ENCODE data around the gene CLHC1.
"Not testable (repeated sequence)": the region's sequence is repeated elsewhere in the genome, so short reads cannot be mapped to it uniquely, and the experiment has no call there.

The CLHC1 gene

DNA sequence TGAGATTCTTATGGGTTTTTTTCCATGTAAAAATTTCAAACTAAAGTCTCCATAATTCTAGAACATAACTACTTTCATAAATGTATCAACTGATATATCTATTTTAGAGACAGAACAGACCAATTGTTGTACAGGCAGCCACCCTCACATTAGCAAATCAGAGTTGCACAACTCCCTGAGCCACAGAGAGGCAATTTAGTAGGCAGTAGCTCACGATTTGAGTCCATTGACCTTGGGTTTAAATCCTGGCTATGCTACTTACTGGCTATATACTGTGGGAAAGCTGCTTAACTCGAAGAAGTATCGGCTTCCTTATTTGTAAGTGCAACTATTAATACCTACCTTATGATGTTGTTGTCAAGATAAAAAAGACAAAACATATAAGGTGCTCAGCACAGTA lies 20.7 kb upstream of the CLHC1 start:
- no peak overlapping the region for H3K27ac ChIP-seq (ENCODE audit: low read length)
- no peaks in the 10 kb centered on the region for H3K9me3 ChIP-seq (ENCODE audit: control insufficient read depth, low read depth, low read length)
- no peaks in the 10 kb centered on the region for H3K4me1 ChIP-seq (ENCODE audit: control insufficient read depth, low read depth, low read length)
- H3K9ac ChIP-seq (ENCODE audit: low read length) = no peak overlapping the region
- H3K4me3 ChIP-seq (ENCODE audit: low read length) = no peak overlapping the region
- H3K27me3 ChIP-seq (ENCODE audit: control insufficient read depth, insufficient read depth, low read length) = no peaks in the 10 kb centered on the region
- peaks cover 24% of the 10 kb centered on the region for H3K36me3 ChIP-seq (ENCODE audit: control insufficient read depth, low read depth, low read length)

DNA sequence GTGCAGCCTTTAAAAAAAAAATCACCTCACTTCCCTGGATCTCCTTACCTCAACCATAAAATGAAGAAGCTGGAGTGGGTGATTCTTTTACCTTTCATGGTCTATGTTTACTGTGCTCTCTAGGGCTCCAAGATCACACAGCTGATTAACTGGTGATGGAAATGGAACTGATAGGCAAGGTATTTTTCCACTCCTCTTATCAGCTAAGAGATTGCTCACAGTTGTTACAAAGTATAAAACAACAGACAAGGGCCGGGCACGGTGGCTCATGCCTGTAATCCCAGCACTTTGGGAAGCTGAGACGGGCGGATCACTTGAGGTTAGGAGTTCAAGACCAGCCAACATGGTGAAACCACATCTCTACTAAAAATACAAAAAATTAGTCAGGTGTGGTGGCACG lies 14.9 kb upstream of the CLHC1 start:
- no peaks in the 10 kb centered on the region for H3K4me1 ChIP-seq (ENCODE audit: control insufficient read depth, low read depth, low read length)
- no peak overlapping the region for H3K27ac ChIP-seq (ENCODE audit: low read length)
- H3K9me3 ChIP-seq (ENCODE audit: control insufficient read depth, low read depth, low read length) = no peaks in the 10 kb centered on the region
- H3K9ac ChIP-seq (ENCODE audit: low read length) = no peak overlapping the region
- H3K4me3 ChIP-seq (ENCODE audit: low read length) = no peak overlapping the region
- no peaks in the 10 kb centered on the region for H3K27me3 ChIP-seq (ENCODE audit: control insufficient read depth, insufficient read depth, low read length)
- H3K36me3 ChIP-seq (ENCODE audit: control insufficient read depth, low read depth, low read length) = peaks cover 16% of the 10 kb centered on the region

DNA sequence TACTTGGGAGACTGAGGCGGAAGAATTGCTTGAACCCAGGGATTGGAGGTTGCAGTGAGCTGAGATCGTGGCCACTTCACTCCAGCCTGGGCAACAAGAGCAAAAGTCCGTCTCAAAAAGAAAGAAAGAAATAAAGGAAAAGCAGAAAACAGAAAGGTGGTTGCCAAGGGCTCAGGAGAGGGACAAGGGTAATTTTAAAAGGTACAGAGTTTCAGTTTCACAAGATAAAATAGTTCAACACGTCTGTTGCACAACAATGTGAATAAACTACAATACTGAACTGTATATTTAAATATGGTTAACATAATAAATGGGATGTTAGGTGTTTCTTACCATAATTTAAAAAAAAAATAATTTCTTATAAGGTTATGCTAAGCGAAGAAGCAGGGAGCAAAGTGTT lies 13.3 kb upstream of the CLHC1 start:
- Histone ChIP-seq H3K27me3 (ENCODE audit: control insufficient read depth, insufficient read depth, low read length) (no peaks in the 10 kb centered on the region), H3K4me3 (ENCODE audit: low read length) (no peak overlapping the region), H3K36me3 (ENCODE audit: control insufficient read depth, low read depth, low read length) (peaks cover 15% of the 10 kb centered on the region), H3K4me1 (ENCODE audit: control insufficient read depth, low read depth, low read length) (no peaks in the 10 kb centered on the region), H3K27ac (ENCODE audit: low read length) (no peak overlapping the region), H3K9me3 (ENCODE audit: control insufficient read depth, low read depth, low read length) (no peaks in the 10 kb centered on the region), H3K9ac (ENCODE audit: low read length) (no peak overlapping the region)

DNA sequence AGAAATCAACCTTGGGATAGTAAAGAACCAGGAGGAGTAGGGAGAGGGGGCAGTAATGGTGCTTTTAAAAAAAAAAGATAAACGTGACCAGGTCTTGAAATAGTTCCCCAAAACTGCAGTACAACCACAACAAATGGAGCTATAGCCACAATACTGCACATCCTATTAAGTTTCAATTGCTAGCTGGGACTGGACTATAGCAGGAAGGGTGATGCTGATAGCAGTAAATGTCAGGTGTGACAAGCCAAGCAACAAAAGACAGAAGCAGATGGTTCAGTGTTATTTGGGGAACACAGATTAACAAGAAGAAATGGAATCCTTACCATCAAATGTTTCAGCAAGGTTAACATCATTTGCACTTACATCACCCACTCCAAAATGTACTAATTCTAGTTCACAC lies 10.5 kb upstream of the CLHC1 start:
- Histone ChIP-seq H3K27ac (ENCODE audit: low read length) (no peak overlapping the region), H3K36me3 (ENCODE audit: control insufficient read depth, low read depth, low read length) (peaks cover 10% of the 10 kb centered on the region), H3K9me3 (ENCODE audit: control insufficient read depth, low read depth, low read length) (no peaks in the 10 kb centered on the region), H3K27me3 (ENCODE audit: control insufficient read depth, insufficient read depth, low read length) (no peaks in the 10 kb centered on the region), H3K4me3 (ENCODE audit: low read length) (no peak overlapping the region), H3K9ac (ENCODE audit: low read length) (no peak overlapping the region), H3K4me1 (ENCODE audit: control insufficient read depth, low read depth, low read length) (no peaks in the 10 kb centered on the region)

DNA sequence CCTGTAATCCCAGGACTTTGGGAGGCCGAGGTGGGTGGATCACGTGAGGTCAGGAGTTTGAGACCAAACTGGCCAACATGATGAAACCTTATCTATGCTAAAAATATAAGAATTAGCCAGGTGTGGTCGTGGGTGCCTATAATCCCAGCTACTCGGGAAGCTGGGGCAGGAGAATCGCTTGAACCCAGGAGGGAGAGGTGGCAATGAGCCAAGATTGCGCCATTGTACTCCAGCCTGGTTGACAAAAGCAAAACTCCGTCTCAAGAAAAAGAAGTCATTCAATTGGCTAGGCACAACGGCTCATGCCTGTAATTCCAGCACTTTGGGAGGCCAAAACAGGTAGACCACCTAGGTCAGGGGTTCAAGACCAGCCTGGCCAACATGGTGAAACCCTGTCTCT lies 9.5 kb upstream of the CLHC1 start:
- H3K9me3 ChIP-seq (ENCODE audit: control insufficient read depth, low read depth, low read length); H3K27ac ChIP-seq (ENCODE audit: low read length); H3K4me1 ChIP-seq (ENCODE audit: control insufficient read depth, low read depth, low read length); H3K9ac ChIP-seq (ENCODE audit: low read length); H3K4me3 ChIP-seq (ENCODE audit: low read length); H3K27me3 ChIP-seq (ENCODE audit: control insufficient read depth, insufficient read depth, low read length): not testable (repeated sequence)
- H3K36me3 ChIP-seq (ENCODE audit: control insufficient read depth, low read depth, low read length) = peaks cover 16% of the 10 kb centered on the region

DNA sequence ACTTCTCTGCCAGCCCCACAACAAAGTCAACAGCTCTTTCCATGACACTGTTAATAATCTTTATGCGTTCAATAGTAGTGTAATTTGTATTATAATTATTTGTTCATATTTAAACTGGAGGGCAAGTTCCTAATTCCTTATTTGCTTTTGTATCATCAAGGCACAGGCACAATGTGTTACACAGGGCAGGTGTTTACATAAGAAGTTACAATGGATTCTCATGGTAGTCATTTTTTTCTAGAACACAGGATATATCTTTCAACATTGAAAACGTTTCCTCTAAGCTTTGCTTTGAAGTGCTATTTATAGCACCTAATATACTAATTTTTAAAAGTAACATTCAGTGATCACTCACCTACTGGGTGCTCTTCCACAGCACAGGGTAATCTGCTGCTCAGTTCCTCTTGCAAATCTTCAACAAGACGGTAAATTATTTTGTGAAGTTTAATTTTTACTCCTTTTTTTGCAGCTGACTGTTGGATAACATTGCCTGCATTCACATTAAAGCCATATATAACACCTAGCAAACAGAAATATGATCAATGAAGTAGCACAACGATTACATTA lies 7.6 kb upstream of the CLHC1 start:
- no peaks in the 10 kb centered on the region for H3K9me3 ChIP-seq (ENCODE audit: control insufficient read depth, low read depth, low read length)
- H3K27ac ChIP-seq (ENCODE audit: low read length) = no peak overlapping the region
- H3K27me3 ChIP-seq (ENCODE audit: control insufficient read depth, insufficient read depth, low read length) = no peaks in the 10 kb centered on the region
- H3K9ac ChIP-seq (ENCODE audit: low read length) = no peak overlapping the region
- no peaks in the 10 kb centered on the region for H3K4me1 ChIP-seq (ENCODE audit: control insufficient read depth, low read depth, low read length)
- H3K36me3 ChIP-seq (ENCODE audit: control insufficient read depth, low read depth, low read length) = peaks cover 34% of the 10 kb centered on the region
- H3K4me3 ChIP-seq (ENCODE audit: low read length) = no peak overlapping the region

DNA sequence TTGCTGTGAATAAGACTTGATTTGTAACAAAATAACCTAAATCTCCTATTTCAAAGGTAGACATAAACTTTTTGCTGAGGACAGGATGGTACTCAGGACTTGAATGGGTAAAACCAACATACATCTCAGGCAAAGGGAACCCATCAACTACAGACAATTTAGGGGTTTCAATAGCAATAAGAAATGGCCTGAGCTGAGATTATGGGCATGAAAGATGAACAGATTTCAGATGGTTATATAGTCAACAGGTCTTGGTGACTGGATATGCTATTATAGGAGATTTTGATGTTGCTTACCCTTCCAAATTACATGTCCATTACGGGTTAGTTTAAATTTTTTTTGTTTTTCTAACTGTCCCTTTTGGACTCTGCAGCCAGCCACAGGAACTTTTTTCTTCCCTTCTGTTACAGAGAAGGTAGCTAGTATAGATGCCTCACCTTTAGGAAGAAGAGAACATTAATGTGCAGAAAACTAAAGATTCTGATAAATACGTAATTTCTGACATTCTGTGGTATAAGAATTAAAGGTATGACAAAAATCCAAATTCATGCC lies 5.0 kb upstream of the CLHC1 start:
- no peak overlapping the region for H3K9ac ChIP-seq (ENCODE audit: low read length)
- H3K4me3 ChIP-seq (ENCODE audit: low read length) = no peak overlapping the region
- H3K27ac ChIP-seq (ENCODE audit: low read length) = no peak overlapping the region
- H3K36me3 ChIP-seq (ENCODE audit: control insufficient read depth, low read depth, low read length) = peaks cover 44% of the 10 kb centered on the region
- no peaks in the 10 kb centered on the region for H3K9me3 ChIP-seq (ENCODE audit: control insufficient read depth, low read depth, low read length)
- peaks cover 7% of the 10 kb centered on the region for H3K4me1 ChIP-seq (ENCODE audit: control insufficient read depth, low read depth, low read length)
- H3K27me3 ChIP-seq (ENCODE audit: control insufficient read depth, insufficient read depth, low read length) = no peaks in the 10 kb centered on the region

DNA sequence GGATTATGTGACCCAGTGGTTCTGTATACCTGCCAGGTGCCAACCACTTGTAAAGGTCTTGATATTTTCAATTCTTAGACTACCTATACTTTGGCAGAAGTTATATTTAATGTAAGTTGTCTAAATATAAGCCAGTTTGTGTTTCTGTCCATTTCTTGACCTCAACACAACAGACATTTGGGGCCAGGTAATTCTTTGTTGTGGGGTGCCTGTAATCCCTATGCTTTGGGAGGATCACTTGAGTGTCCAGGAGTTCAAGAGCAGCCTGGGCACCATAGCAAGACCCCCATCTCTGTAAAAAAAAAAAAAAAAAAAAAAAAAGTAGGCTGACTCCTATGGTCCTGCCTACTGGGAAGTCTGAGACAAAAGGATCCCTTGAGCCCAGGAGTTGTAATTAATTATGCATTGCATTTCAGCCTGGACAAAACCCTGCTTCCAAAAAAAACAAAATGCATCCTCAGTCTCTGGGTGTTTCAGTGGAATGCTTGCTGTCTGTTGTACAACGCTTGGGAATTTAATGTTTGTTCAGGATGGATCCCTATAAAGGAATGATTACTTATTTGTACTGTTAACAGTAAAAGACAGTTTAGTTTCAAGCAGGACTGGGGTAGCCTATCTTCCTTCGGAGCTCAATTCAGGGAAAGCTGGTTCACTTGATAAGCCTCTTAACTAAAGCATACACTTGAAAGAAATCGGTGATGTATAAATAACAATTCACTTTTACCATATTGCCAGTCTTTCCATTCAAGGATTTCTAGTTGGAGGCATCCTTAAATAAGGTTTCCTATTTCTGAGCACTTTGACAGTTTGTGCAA lies 3.8 kb upstream of the CLHC1 start:
- Histone ChIP-seq H3K4me3 (ENCODE audit: low read length) (no peak overlapping the region), H3K9ac (ENCODE audit: low read length) (no peak overlapping the region), H3K9me3 (ENCODE audit: control insufficient read depth, low read depth, low read length) (no peaks in the 10 kb centered on the region), H3K4me1 (ENCODE audit: control insufficient read depth, low read depth, low read length) (peaks cover 7% of the 10 kb centered on the region), H3K36me3 (ENCODE audit: control insufficient read depth, low read depth, low read length) (peaks cover 44% of the 10 kb centered on the region), H3K27ac (ENCODE audit: low read length) (no peak overlapping the region), H3K27me3 (ENCODE audit: control insufficient read depth, insufficient read depth, low read length) (no peaks in the 10 kb centered on the region)

DNA sequence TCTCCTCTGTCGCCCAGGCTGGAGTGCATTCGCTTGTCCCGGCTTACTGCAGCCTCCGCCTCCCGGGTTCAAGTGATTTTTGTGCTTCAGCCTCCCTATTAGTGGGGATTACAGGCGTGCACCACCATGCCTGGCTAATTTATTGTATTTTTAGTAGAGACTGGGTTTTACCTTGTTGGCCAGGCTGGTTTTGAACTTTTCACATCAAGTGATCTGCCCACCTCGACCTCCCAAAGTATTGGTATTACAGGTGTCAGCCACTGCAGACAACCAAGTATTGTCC lies 1.5 kb upstream of the CLHC1 start:
- H3K36me3 ChIP-seq (ENCODE audit: control insufficient read depth, low read depth, low read length) = peaks cover 41% of the 10 kb centered on the region
- peaks cover 7% of the 10 kb centered on the region for H3K4me1 ChIP-seq (ENCODE audit: control insufficient read depth, low read depth, low read length)
- H3K27me3 ChIP-seq (ENCODE audit: control insufficient read depth, insufficient read depth, low read length) = no peaks in the 10 kb centered on the region
- no peak overlapping the region for H3K27ac ChIP-seq (ENCODE audit: low read length)
- no peaks in the 10 kb centered on the region for H3K9me3 ChIP-seq (ENCODE audit: control insufficient read depth, low read depth, low read length)
- peak overlapping the region; percentile 99 for H3K9ac ChIP-seq (ENCODE audit: low read length)
- H3K4me3 ChIP-seq (ENCODE audit: low read length) = peak overlapping the region; percentile 95

DNA sequence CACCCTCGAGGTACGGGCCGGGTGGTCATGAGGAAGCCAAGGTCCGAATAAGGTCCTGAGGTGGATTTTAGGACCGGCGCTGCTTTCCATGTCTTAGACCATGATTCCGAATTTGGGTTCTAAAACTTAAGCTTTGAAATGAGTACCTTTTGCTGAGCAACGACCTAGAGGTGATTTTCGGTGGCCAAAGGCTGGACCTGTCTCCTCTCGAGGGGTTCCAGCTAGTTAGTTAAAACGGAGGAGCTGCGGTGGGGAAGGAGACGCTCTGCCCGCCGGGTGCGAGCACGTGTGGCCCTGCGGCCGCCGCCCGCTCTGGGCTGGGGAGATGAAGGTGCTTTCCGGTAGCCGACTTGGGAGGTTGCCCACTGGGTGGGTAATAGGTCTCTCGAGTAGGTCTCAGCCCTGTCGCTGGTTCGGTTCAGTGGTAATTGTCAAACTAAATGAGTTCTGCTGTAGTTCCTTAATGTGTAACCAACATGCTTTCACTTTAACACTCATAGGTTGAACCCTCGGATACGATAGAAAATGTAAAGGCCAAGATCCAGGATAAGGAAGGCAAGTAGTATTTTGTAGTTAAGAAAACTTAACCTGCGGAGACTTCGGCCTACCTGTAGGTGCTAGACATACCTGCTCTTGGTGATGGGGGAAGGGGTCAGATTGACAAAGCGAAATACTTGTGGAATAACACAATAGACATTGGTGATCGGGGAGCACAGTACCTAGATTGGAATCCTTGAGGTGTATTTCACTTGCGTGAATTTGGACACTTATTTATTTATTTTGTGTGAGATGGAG lies 967 bp upstream of the CLHC1 start:
- Histone ChIP-seq H3K36me3 (ENCODE audit: control insufficient read depth, low read depth, low read length) (peaks cover 45% of the 10 kb centered on the region), H3K4me3 (ENCODE audit: low read length) (peak overlapping the region; percentile 95), H3K9me3 (ENCODE audit: control insufficient read depth, low read depth, low read length) (no peaks in the 10 kb centered on the region), H3K27me3 (ENCODE audit: control insufficient read depth, insufficient read depth, low read length) (no peaks in the 10 kb centered on the region), H3K27ac (ENCODE audit: low read length) (peak overlapping the region; percentile 86), H3K4me1 (ENCODE audit: control insufficient read depth, low read depth, low read length) (peaks cover 7% of the 10 kb centered on the region), H3K9ac (ENCODE audit: low read length) (peak overlapping the region; percentile 99)

DNA sequence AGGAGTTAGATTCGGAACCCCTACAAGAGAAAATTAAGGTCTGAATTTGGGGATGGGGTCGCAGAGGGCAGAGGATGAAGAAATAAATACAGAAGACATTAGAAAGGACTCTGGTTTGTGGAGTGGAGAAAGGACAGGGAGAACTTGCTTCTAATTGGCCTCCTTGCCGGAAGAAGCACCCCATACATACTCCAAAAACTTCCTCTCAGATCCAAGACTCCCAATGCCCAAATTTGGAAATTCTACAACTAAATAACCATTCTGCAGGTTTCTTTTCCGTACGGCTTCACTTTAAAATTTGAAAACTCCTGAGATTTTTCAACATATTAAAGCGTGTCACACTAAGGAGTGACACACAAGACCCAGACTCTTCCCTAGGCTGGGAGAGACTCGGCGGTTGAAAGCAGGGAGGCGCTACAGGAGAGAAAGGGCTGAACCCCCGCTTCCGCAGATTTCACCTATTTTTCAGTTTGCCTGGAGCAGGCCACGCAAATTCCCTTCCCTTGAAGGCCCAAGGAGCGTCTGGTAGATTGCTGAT lies 478 bp downstream of the CLHC1 start:
- Histone ChIP-seq H3K27ac (ENCODE audit: low read length) (peak overlapping the region; percentile 91), H3K4me1 (ENCODE audit: control insufficient read depth, low read depth, low read length) (peaks cover 7% of the 10 kb centered on the region), H3K36me3 (ENCODE audit: control insufficient read depth, low read depth, low read length) (peaks cover 40% of the 10 kb centered on the region), H3K9ac (ENCODE audit: low read length) (peak overlapping the region; percentile 99), H3K4me3 (ENCODE audit: low read length) (peak overlapping the region; percentile 95), H3K9me3 (ENCODE audit: control insufficient read depth, low read depth, low read length) (no peaks in the 10 kb centered on the region), H3K27me3 (ENCODE audit: control insufficient read depth, insufficient read depth, low read length) (no peaks in the 10 kb centered on the region)
